Naive B cell (primary cell): ENCODE measurements around the gene DNAJB7. TPM values are rescaled to one million over a fixed set of nuclear protein-coding genes. Genes with fewer than 3 reads are reported as not detected.
A peak's percentile ranks its signal among the peaks of the same experiment; 100 is the strongest.
"Not testable (repeated sequence)": the region's sequence is repeated elsewhere in the genome, so short reads cannot be mapped to it uniquely, and the experiment has no call there.

Experiments used
- ATAC-seq, 2 donors: fragments of 150-1000 bp; cut with Tn5 transposase; 2 replicates each; pipeline ENCODE4 v1.10.0; 2021; ENCODE audit warnings: low read depth in 2 of 2, mild to moderate bottlenecking in 2 of 2, moderate library complexity in 2 of 2
- DNase-seq: peaks from one replicate; pipeline ENCODE4 v3.0.0; 2022
- H3K27ac Mint-ChIP-seq, 6 donors: one replicate each; pipeline ENCODE4 v1.8.0; 2020 to 2022; ENCODE audit warnings: mild to moderate bottlenecking in 6 of 6, mixed read lengths in 6 of 6, moderate library complexity in 5 of 6, inconsistent platforms in 2 of 6
- H3K27me3 Mint-ChIP-seq, 3 donors: one replicate each; pipeline ENCODE4 v1.8.0; 2021 to 2022; ENCODE audit warnings: mixed read lengths in 3 of 3, mild to moderate bottlenecking in 1 of 3
- H3K36me3 Mint-ChIP-seq, 2 donors: one replicate each; pipeline ENCODE4 v1.8.0; 2020 to 2022; ENCODE audit warnings: mixed read lengths in 2 of 2, inconsistent platforms in 1 of 2, mild to moderate bottlenecking in 1 of 2
- H3K4me1 Mint-ChIP-seq, 3 donors: one replicate each; pipeline ENCODE4 v1.8.0; 2020 to 2022; ENCODE audit warnings: mixed read lengths in 3 of 3, inconsistent platforms in 1 of 3, mild to moderate bottlenecking in 1 of 3, moderate library complexity in 1 of 3
- H3K4me3 Mint-ChIP-seq, 8 donors: one replicate each; pipeline ENCODE4 v1.8.0; 2020 to 2022; ENCODE audit warnings: mild to moderate bottlenecking in 8 of 8, mixed read lengths in 8 of 8, moderate library complexity in 8 of 8, inconsistent platforms in 2 of 8
- H3K9me3 Mint-ChIP-seq, 7 donors: one replicate each; pipeline ENCODE4 v1.8.0; 2020 to 2022; ENCODE audit warnings: mixed read lengths in 7 of 7, mild to moderate bottlenecking in 5 of 7, inconsistent platforms in 2 of 7, moderate library complexity in 1 of 7
- polyA plus RNA-seq, 6 donors: library from polyadenylated mRNA; unstranded; fragments of 300-500 nt; fragmentation: Illumina TruSeq; gene quantifications; one replicate each; pipeline ENCODE4 v1.2.3, GENCODE V29; 2021; ENCODE audit warnings: low read depth in 6 of 6

DNAJB7 gene
- polyA plus RNA-seq: under 1 TPM in 2 of 6 donors, not detected in 4; 0.16 to 0.20 TPM

GRCh38 chr22:40862013-40862412, at the start of gene DNAJB7:
Gene DNAJB7 (minus strand): TSS chr22:40862113. CDS start chr22:40861994, 119 bp downstream.
- H3K27me3 Mint-ChIP-seq: no peaks in the 10 kb centered on the region
- no peak for DNase-seq
- peak within 1 kb of the TSS in 3 of 6 donors; percentile 36 to 78 (median 66) for H3K27ac Mint-ChIP-seq
- no peak for ATAC-seq
- H3K9me3 Mint-ChIP-seq: no peaks in the 10 kb centered on the region
- peaks cover 0 to 8% of the 10 kb centered on the region in 2 donors for H3K36me3 Mint-ChIP-seq
- H3K4me3 Mint-ChIP-seq: peak within 1 kb of the TSS in 1 of 8 donors; percentile 76
- H3K4me1 Mint-ChIP-seq: peaks cover 16 to 35% (median 22%) of the 10 kb centered on the region in 3 donors

- Mint-ChIP-seq H3K36me3 (peaks cover 8% of the 10 kb centered on the region in 2 donors), H3K9me3 (no peaks in the 10 kb centered on the region), H3K27me3 (no peaks in the 10 kb centered on the region), H3K4me1 (peaks cover 0 to 3% (median 0%) of the 10 kb centered on the region in 3 donors), H3K27ac (peak overlapping the region in 1 of 6 donors; percentile 38), H3K4me3 (no peak overlapping the region)
- DNase-seq (no peak), ATAC-seq (no peak)
Measured at GRCh38 chr22:40908895-40909294, 47.0 kb upstream of the DNAJB7 start.

GRCh38 chr22:40904101-40904500, 42.2 kb upstream of the DNAJB7 start:
- DNase-seq (no peak), ATAC-seq (no peak)
- H3K27ac Mint-ChIP-seq: peak overlapping the region in 1 of 6 donors; percentile 41
- H3K4me1 Mint-ChIP-seq: peaks cover 0 to 5% (median 0%) of the 10 kb centered on the region in 3 donors
- no peak overlapping the region for H3K4me3 Mint-ChIP-seq
- H3K27me3 Mint-ChIP-seq: no peaks in the 10 kb centered on the region
- no peaks in the 10 kb centered on the region for H3K9me3 Mint-ChIP-seq
- H3K36me3 Mint-ChIP-seq: peaks cover 4 to 8% of the 10 kb centered on the region in 2 donors

- Mint-ChIP-seq H3K4me3 (no peak overlapping the region), H3K4me1 (peaks cover 0 to 1% (median 0%) of the 10 kb centered on the region in 3 donors), H3K36me3 (no peaks in the 10 kb centered on the region), H3K27ac (peak overlapping the region in 1 of 6 donors; percentile 44), H3K9me3 (no peaks in the 10 kb centered on the region), H3K27me3 (no peaks in the 10 kb centered on the region)
- peak; percentile 25 for DNase-seq
- ATAC-seq: peak in 1 of 2 donors; percentile 62
Measured at GRCh38 chr22:40898850-40899357, 37.0 kb upstream of the DNAJB7 start.

GRCh38 chr22:40894417-40894816, 32.5 kb upstream of the DNAJB7 start:
- Mint-ChIP-seq H3K4me1 (no peaks in the 10 kb centered on the region), H3K27ac (no peak overlapping the region), H3K9me3 (no peaks in the 10 kb centered on the region), H3K36me3 (peaks cover 0 to 1% of the 10 kb centered on the region in 2 donors), H3K4me3 (no peak overlapping the region), H3K27me3 (no peaks in the 10 kb centered on the region)
- no peak for ATAC-seq
- DNase-seq: no peak

GRCh38 chr22:40890881-40891280, 29.0 kb upstream of the DNAJB7 start:
- no peaks in the 10 kb centered on the region for H3K9me3 Mint-ChIP-seq
- H3K4me3 Mint-ChIP-seq: no peak overlapping the region
- ATAC-seq (no peak), DNase-seq (no peak)
- peaks cover 0 to 17% of the 10 kb centered on the region in 2 donors for H3K36me3 Mint-ChIP-seq
- no peak overlapping the region for H3K27ac Mint-ChIP-seq
- no peaks in the 10 kb centered on the region for H3K4me1 Mint-ChIP-seq
- H3K27me3 Mint-ChIP-seq: no peaks in the 10 kb centered on the region

- Mint-ChIP-seq H3K9me3 (no peaks in the 10 kb centered on the region), H3K4me3 (no peak overlapping the region), H3K4me1 (no peaks in the 10 kb centered on the region), H3K27ac (peak overlapping the region in 2 of 6 donors; percentile 37 to 48), H3K27me3 (no peaks in the 10 kb centered on the region), H3K36me3 (peaks cover 0 to 21% of the 10 kb centered on the region in 2 donors)
- ATAC-seq: no peak
- no peak for DNase-seq
Measured at GRCh38 chr22:40889116-40889515, 27.2 kb upstream of the DNAJB7 start.

- no peaks in the 10 kb centered on the region for H3K27me3 Mint-ChIP-seq
Measured at GRCh38 chr22:40878922-40879321, 17.0 kb upstream of the DNAJB7 start.

GRCh38 chr22:40877488-40877887, 15.6 kb upstream of the DNAJB7 start:
- Mint-ChIP-seq H3K27ac (no peak overlapping the region), H3K9me3 (no peaks in the 10 kb centered on the region), H3K27me3 (no peaks in the 10 kb centered on the region), H3K36me3 (no peaks in the 10 kb centered on the region), H3K4me3 (no peak overlapping the region), H3K4me1 (no peaks in the 10 kb centered on the region)
- DNase-seq: no peak
- no peak for ATAC-seq

More at GRCh38 chr22:40878922-40879321, 17.0 kb upstream of the DNAJB7 start:
- no peak for DNase-seq
- no peaks in the 10 kb centered on the region for H3K36me3 Mint-ChIP-seq
- H3K27ac Mint-ChIP-seq: peak overlapping the region in 1 of 6 donors; percentile 20
- H3K4me3 Mint-ChIP-seq: no peak overlapping the region
- no peaks in the 10 kb centered on the region for H3K4me1 Mint-ChIP-seq
- no peak for ATAC-seq
- H3K9me3 Mint-ChIP-seq: no peaks in the 10 kb centered on the region

GRCh38 chr22:40876907-40877306, 15.0 kb upstream of the DNAJB7 start:
- no peak overlapping the region for H3K27ac Mint-ChIP-seq
- DNase-seq (no peak), ATAC-seq (no peak)
- no peak overlapping the region for H3K4me3 Mint-ChIP-seq
- no peaks in the 10 kb centered on the region for H3K27me3 Mint-ChIP-seq
- no peaks in the 10 kb centered on the region for H3K4me1 Mint-ChIP-seq
- no peaks in the 10 kb centered on the region for H3K9me3 Mint-ChIP-seq
- no peaks in the 10 kb centered on the region for H3K36me3 Mint-ChIP-seq

- Mint-ChIP-seq H3K9me3 (no peaks in the 10 kb centered on the region), H3K27me3 (no peaks in the 10 kb centered on the region), H3K4me1 (no peaks in the 10 kb centered on the region), H3K27ac (peak overlapping the region in 1 of 6 donors; percentile 47), H3K4me3 (no peak overlapping the region), H3K36me3 (peaks cover 4 to 6% of the 10 kb centered on the region in 2 donors)
- ATAC-seq (no peak), DNase-seq (no peak)
Measured at GRCh38 chr22:40875111-40875510, 13.2 kb upstream of the DNAJB7 start.

- Mint-ChIP-seq H3K27ac (no peak overlapping the region), H3K4me1 (no peaks in the 10 kb centered on the region), H3K27me3 (no peaks in the 10 kb centered on the region), H3K4me3 (no peak overlapping the region), H3K36me3 (peaks cover 7 to 8% of the 10 kb centered on the region in 2 donors), H3K9me3 (no peaks in the 10 kb centered on the region)
- DNase-seq (no peak), ATAC-seq (no peak)
Measured at GRCh38 chr22:40874016-40874415, 12.1 kb upstream of the DNAJB7 start.

- H3K9me3 Mint-ChIP-seq, H3K27ac Mint-ChIP-seq, H3K36me3 Mint-ChIP-seq, H3K27me3 Mint-ChIP-seq, ATAC-seq, DNase-seq: not testable (repeated sequence)
- H3K4me3 Mint-ChIP-seq: peak overlapping the region in 1 of 8 donors; percentile 26
- peaks cover 11 to 16% (median 15%) of the 10 kb centered on the region in 3 donors for H3K4me1 Mint-ChIP-seq
Measured at GRCh38 chr22:40868379-40868778, 6.5 kb upstream of the DNAJB7 start.

GRCh38 chr22:40867109-40867508, 5.2 kb upstream of the DNAJB7 start:
- Mint-ChIP-seq H3K36me3 (peaks cover 7 to 8% of the 10 kb centered on the region in 2 donors), H3K4me1 (peaks cover 11 to 16% (median 15%) of the 10 kb centered on the region in 3 donors), H3K27me3 (no peaks in the 10 kb centered on the region), H3K27ac (peak overlapping the region in 1 of 6 donors; percentile 34), H3K4me3 (no peak overlapping the region), H3K9me3 (no peaks in the 10 kb centered on the region)
- ATAC-seq: no peak
- DNase-seq: no peak
